WTC11 (cell line): Measurements from ENCODE around the gene AVP. TPM values are rescaled to one million over a fixed set of nuclear protein-coding genes. Genes with fewer than 3 reads are reported as not detected.

Experiments used
- ATAC-seq: fragments of 200-7000 bp; cut with Tn5 transposase; 2 replicates; pipeline ENCODE4 v1.10.0; 2021; ENCODE audit warnings: mild to moderate bottlenecking, moderate library complexity
- CTCF ChIA-PET: fragments of 300-600 bp; sonication (Branson Sonifier 250); formaldehyde crosslinking; loops from one replicate; lab custom pipeline; 2021; ENCODE audit warnings: antibody characterized with exemption; lab: Charles Lee
- POLR2A ChIA-PET: fragments of 350-600 bp; sonication (Branson Sonifier 250); formaldehyde crosslinking; loops from one replicate; lab custom pipeline; 2021; ENCODE audit warnings: antibody characterized with exemption; lab: Charles Lee
- DNase-seq: peaks from one replicate; pipeline ENCODE4 v3.0.0; 2021; ENCODE audit warnings: low spot score
- H3K27ac Mint-ChIP-seq: 2 replicates; pipeline ENCODE4 v1.8.0; 2021; ENCODE audit warnings: mixed read lengths
- H3K27me3 Mint-ChIP-seq: 2 replicates; pipeline ENCODE4 v1.8.0; 2021; ENCODE audit warnings: low read depth, mild to moderate bottlenecking, moderate library complexity, mixed read lengths
- H3K36me3 Mint-ChIP-seq: 2 replicates; pipeline ENCODE4 v1.8.0; 2021; ENCODE audit warnings: mixed read lengths
- H3K4me1 Mint-ChIP-seq: 2 replicates; pipeline ENCODE4 v1.8.0; 2022; ENCODE audit warnings: mixed read lengths
- H3K4me3 Mint-ChIP-seq: 2 replicates; pipeline ENCODE4 v1.8.0; 2021; ENCODE audit warnings: mild to moderate bottlenecking, moderate library complexity, mixed read lengths
- H3K9me3 Mint-ChIP-seq: 2 replicates; pipeline ENCODE4 v1.8.0; 2021; ENCODE audit warnings: mixed read lengths
- ARID4B ChIP-seq: sonication (generic); formaldehyde crosslinking; IDR thresholded peaks from 2 replicates; pipeline ENCODE4 v1.8.0; 2023; ENCODE audit warnings: missing genetic modification reagents, mild to moderate bottlenecking, borderline replicate concordance
- CREM ChIP-seq: sonication (generic); formaldehyde crosslinking; IDR thresholded peaks from 2 replicates; pipeline ENCODE4 v1.8.1; 2022; ENCODE audit warnings: mild to moderate bottlenecking, missing genetic modification reagents, moderate library complexity
- E2F4 ChIP-seq: sonication (generic); formaldehyde crosslinking; IDR thresholded peaks from 2 replicates; pipeline ENCODE4 v1.8.1; 2022; ENCODE audit warnings: low read depth, mild to moderate bottlenecking, moderate library complexity, missing genetic modification reagents, borderline replicate concordance
- FOXK1 ChIP-seq: sonication (generic); formaldehyde crosslinking; IDR thresholded peaks from 2 replicates; pipeline ENCODE4 v1.8.0; 2022; ENCODE audit warnings: mild to moderate bottlenecking, moderate library complexity, missing genetic modification reagents
- GABPB1 ChIP-seq: sonication (generic); formaldehyde crosslinking; IDR thresholded peaks from 2 replicates; pipeline ENCODE4 v1.8.1; 2023; ENCODE audit warnings: mild to moderate bottlenecking, missing genetic modification reagents
- GRHL2 ChIP-seq: fragments of 250-450 bp; sonication (Bioruptor Pico); IDR thresholded peaks from 2 replicates; pipeline ENCODE4 v1.8.0; 2022; ENCODE audit warnings: mild to moderate bottlenecking, moderate library complexity; ENCODE audit not compliant: insufficient replicate concordance, severe bottlenecking
- GTF2I ChIP-seq: fragments of 250-450 bp; sonication (Bioruptor Pico); conservative IDR thresholded peaks from 2 replicates; pipeline ENCODE4 v1.4.0; 2021; ENCODE audit warnings: mild to moderate bottlenecking
- IRF2 ChIP-seq: sonication (generic); formaldehyde crosslinking; IDR thresholded peaks from 2 replicates; pipeline ENCODE4 v1.8.0; 2022; ENCODE audit warnings: low read depth, missing genetic modification reagents, borderline replicate concordance
- MLX ChIP-seq: sonication (generic); formaldehyde crosslinking; IDR thresholded peaks from 2 replicates; pipeline ENCODE4 v1.8.1; 2023; ENCODE audit warnings: mild to moderate bottlenecking, missing genetic modification reagents, moderate library complexity
- MYBL2 ChIP-seq: sonication (generic); formaldehyde crosslinking; IDR thresholded peaks from 2 replicates; pipeline ENCODE4 v1.8.1; 2023; ENCODE audit warnings: mild to moderate bottlenecking, moderate library complexity, missing genetic modification reagents
- NR1H2 ChIP-seq: sonication (generic); formaldehyde crosslinking; IDR thresholded peaks from 2 replicates; pipeline ENCODE4 v1.9.0; 2021; ENCODE audit warnings: mild to moderate bottlenecking, moderate library complexity, missing genetic modification reagents
- NR3C1 ChIP-seq: sonication (generic); formaldehyde crosslinking; conservative IDR thresholded peaks from 2 replicates; pipeline ENCODE4 v1.8.1; 2023; ENCODE audit warnings: low read depth, mild to moderate bottlenecking, missing genetic modification reagents
- SMAD3 ChIP-seq: sonication (generic); formaldehyde crosslinking; IDR thresholded peaks from 2 replicates; pipeline ENCODE4 v1.8.0; 2022; ENCODE audit warnings: missing genetic modification reagents, mild to moderate bottlenecking, borderline replicate concordance
- SP1 ChIP-seq: sonication (generic); formaldehyde crosslinking; conservative IDR thresholded peaks from 2 replicates; pipeline ENCODE4 v1.8.1; 2022; ENCODE audit warnings: missing genetic modification reagents
- ZNF219 ChIP-seq: sonication (generic); formaldehyde crosslinking; IDR thresholded peaks from 2 replicates; pipeline ENCODE4 v1.8.0; 2023; ENCODE audit warnings: missing genetic modification reagents, mild to moderate bottlenecking, borderline replicate concordance
- total RNA-seq: library from RNA; stranded (reverse); gene quantifications from 3 replicates; pipeline ENCODE4 v1.2.3, GENCODE V29; 2021
- TF ChIP-seq, protein P1 (sequence below): fragments of 250-450 bp; sonication (Bioruptor Pico); IDR thresholded peaks from 2 replicates; pipeline ENCODE4 v1.9.0; 2021; ENCODE audit warnings: moderate library complexity, mild to moderate bottlenecking, inconsistent platforms, borderline replicate concordance
- TF ChIP-seq, protein P2 (sequence below): sonication (generic); formaldehyde crosslinking; IDR thresholded peaks from 2 replicates; pipeline ENCODE4 v1.8.0; 2023; ENCODE audit warnings: missing genetic modification reagents

AVP gene
- total RNA-seq, 1 experiment from 2014 or later, result 0.50 TPM

- no peaks in the 10 kb centered on the region for H3K27me3 Mint-ChIP-seq
- H3K4me3 Mint-ChIP-seq, result no peak overlapping the region
- H3K27ac Mint-ChIP-seq, result no peak overlapping the region
- H3K4me1 Mint-ChIP-seq, result peaks cover 5% of the 10 kb centered on the region; the same call in 1 of the 2 replicates
- CTCF ChIA-PET, result interaction anchor here (0.6 to 1.4 kb wide), 4 partner anchors 8 to 48 kb away, joined by 3 to 6 read pairs (median 4); no protein-coding TSS in a partner anchor
- TF ChIP-seq GABPB1 (CRISPR knock-in tag) (no peak), NR3C1 (CRISPR knock-in tag) (no peak)
- TF ChIP-seq, all 79 proteins: peak for 0
- Mint-ChIP-seq H3K9me3 (no peaks in the 10 kb centered on the region), H3K36me3 (no peaks in the 10 kb centered on the region)
- POLR2A ChIA-PET, result no interaction called here
- no peak for DNase-seq
- no peak for ATAC-seq
Measured at GRCh38 chr20:3101251-3101650, 16.7 kb upstream of the AVP start.

DNA sequence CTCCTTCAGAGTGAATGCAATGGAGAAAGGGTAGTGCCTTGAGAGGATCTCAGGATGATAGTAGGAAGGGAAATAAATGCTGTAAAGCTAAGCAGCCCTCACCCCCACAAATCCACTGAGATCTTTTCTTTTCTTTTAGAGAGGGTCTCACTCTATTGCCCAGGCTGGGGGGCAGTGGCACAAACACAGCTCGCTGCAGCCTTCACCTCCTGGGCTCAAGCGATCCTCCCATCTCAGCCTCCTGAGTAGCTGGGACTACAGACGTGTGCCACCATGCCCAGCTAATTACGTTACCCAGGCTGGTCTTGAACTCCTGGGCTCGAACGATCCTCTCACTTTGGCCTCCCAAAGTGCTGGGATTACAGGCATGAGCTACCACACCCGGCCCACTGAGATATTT, 16.0 kb upstream of the AVP start:
- H3K4me1 Mint-ChIP-seq, result peaks cover 5% of the 10 kb centered on the region; the same call in 1 of the 2 replicates
- TF ChIP-seq E2F4 (CRISPR knock-in tag), result no peak
- TF ChIP-seq GABPB1 (CRISPR knock-in tag), result no peak
- no peak for TF ChIP-seq NR1H2 (CRISPR knock-in tag)
- no peak for TF ChIP-seq FOXK1 (CRISPR knock-in tag)
- no peak for TF ChIP-seq GTF2I (CRISPR knock-in tag)
- TF ChIP-seq, protein P1, sequence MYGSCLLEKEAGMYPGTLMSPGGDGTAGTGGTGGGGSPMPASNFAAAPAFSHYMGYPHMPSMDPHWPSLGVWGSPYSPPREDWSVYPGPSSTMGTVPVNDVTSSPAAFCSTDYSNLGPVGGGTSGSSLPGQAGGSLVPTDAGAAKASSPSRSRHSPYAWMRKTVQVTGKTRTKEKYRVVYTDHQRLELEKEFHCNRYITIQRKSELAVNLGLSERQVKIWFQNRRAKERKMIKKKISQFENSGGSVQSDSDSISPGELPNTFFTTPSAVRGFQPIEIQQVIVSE (CRISPR knock-in tag), result no peak
- TF ChIP-seq CREM (CRISPR knock-in tag), result no peak
- no peak for TF ChIP-seq GRHL2 (CRISPR knock-in tag)
- no peak for TF ChIP-seq MLX (CRISPR knock-in tag)
- no peak for TF ChIP-seq SMAD3
- no peak for TF ChIP-seq ARID4B (CRISPR knock-in tag)
- TF ChIP-seq ZNF219 (CRISPR knock-in tag), result no peak
- no peak for TF ChIP-seq MYBL2 (CRISPR knock-in tag)
- TF ChIP-seq, protein P2, sequence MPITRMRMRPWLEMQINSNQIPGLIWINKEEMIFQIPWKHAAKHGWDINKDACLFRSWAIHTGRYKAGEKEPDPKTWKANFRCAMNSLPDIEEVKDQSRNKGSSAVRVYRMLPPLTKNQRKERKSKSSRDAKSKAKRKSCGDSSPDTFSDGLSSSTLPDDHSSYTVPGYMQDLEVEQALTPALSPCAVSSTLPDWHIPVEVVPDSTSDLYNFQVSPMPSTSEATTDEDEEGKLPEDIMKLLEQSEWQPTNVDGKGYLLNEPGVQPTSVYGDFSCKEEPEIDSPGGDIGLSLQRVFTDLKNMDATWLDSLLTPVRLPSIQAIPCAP (CRISPR knock-in tag), result no peak
- no peak for TF ChIP-seq SP1
- no peak for TF ChIP-seq IRF2 (CRISPR knock-in tag)
- no peaks in the 10 kb centered on the region for H3K9me3 Mint-ChIP-seq
- DNase-seq (no peak), ATAC-seq (no peak)
- no peak overlapping the region for H3K4me3 Mint-ChIP-seq
- no peaks in the 10 kb centered on the region for H3K36me3 Mint-ChIP-seq
- ChIA-PET POLR2A (no interaction called here), CTCF (interaction anchor here (1.3 kb wide), 1 partner anchor 47 kb away, joined by 3 read pairs; no protein-coding TSS in a partner anchor)
- no peaks in the 10 kb centered on the region for H3K27me3 Mint-ChIP-seq
- no peak overlapping the region for H3K27ac Mint-ChIP-seq
